ENCODE data around the gene FAM107B.
"Not testable (repeated sequence)": the region's sequence is repeated elsewhere in the genome, so short reads cannot be mapped to it uniquely, and the experiment has no call there.

Gene FAM107B

GRCh38 chr10:14774797-14775196 lies at the start of gene FAM107B:
Gene FAM107B, minus strand, starts transcription at chr10:14774897. Its CDS starts 234 bp downstream, at chr10:14774663.
- DNase-seq, result no peak

GRCh38 chr10:14823966-14824365 lies 49.3 kb upstream of the FAM107B start:
- no peak for DNase-seq

- DNase-seq, result peak; percentile 24
Observed at GRCh38 chr10:14822879-14823755, 48.4 kb upstream of the FAM107B start.

GRCh38 chr10:14821635-14822375 lies 47.1 kb upstream of the FAM107B start:
- DNase-seq, result no peak

GRCh38 chr10:14820775-14821154 lies 46.1 kb upstream of the FAM107B start:
- DNase-seq, result no peak

GRCh38 chr10:14820010-14820774 lies 45.5 kb upstream of the FAM107B start:
- no peak for DNase-seq

GRCh38 chr10:14816717-14817116 lies 42.0 kb upstream of the FAM107B start:
- DNase-seq, result not testable (repeated sequence)

- no peak for DNase-seq
Observed at GRCh38 chr10:14815681-14816080, 41.0 kb upstream of the FAM107B start.

- DNase-seq, result no peak
Observed at GRCh38 chr10:14812271-14812670, 37.6 kb upstream of the FAM107B start.

- no peak for DNase-seq
Observed at GRCh38 chr10:14810969-14811953, 36.6 kb upstream of the FAM107B start.

GRCh38 chr10:14806318-14806717 lies 31.6 kb upstream of the FAM107B start:
- DNase-seq, result no peak

GRCh38 chr10:14803827-14804226 lies 29.1 kb upstream of the FAM107B start:
- DNase-seq, result no peak

GRCh38 chr10:14801723-14802122 lies 27.0 kb upstream of the FAM107B start:
- no peak for DNase-seq

- no peak for DNase-seq
Observed at GRCh38 chr10:14800397-14800796, 25.7 kb upstream of the FAM107B start.

- no peak for DNase-seq
Observed at GRCh38 chr10:14798636-14799035, 23.9 kb upstream of the FAM107B start.

- no peak for DNase-seq
Observed at GRCh38 chr10:14787938-14788337, 13.2 kb upstream of the FAM107B start.

GRCh38 chr10:14784459-14785055 lies 9.9 kb upstream of the FAM107B start:
- no peak for DNase-seq

GRCh38 chr10:14782691-14783363 lies 8.1 kb upstream of the FAM107B start:
- DNase-seq, result no peak

- no peak for DNase-seq
Observed at GRCh38 chr10:14781763-14782162, 7.1 kb upstream of the FAM107B start.

GRCh38 chr10:14779001-14779651 lies 4.4 kb upstream of the FAM107B start:
- DNase-seq, result no peak

Measured in stimulated activated CD4-positive, alpha-beta T cell treated with anti-CD3 and anti-CD28 coated beads, Interleukin-12 subunit alpha, Interleukin-12 subunit beta, amount 100 ng/mL, for 4 hours (primary cell).